GM23338 (cell line): ENCODE data around the gene YBX1. TPM values are rescaled to one million over a fixed set of nuclear protein-coding genes. Genes with fewer than 3 reads are reported as not detected.
"Not testable (repeated sequence)": the region's sequence is repeated elsewhere in the genome, so short reads cannot be mapped to it uniquely, and the experiment has no call there.

Experiments
- ATAC-seq: fragments of 200-7000 bp; cut with Tn5 transposase; 3 replicates; pipeline ENCODE4 v1.9.1; 2020
- DNase-seq: peaks from one replicate; pipeline ENCODE4 v3.0.0-alpha.2; 2015; ENCODE audit warnings: low spot score
- H2AFZ ChIP-seq: fragments of 200-600 bp; sonication (generic); 2 replicates; pipeline ENCODE4 v1.8.0; 2016; ENCODE audit warnings: antibody characterized with exemption, mild to moderate bottlenecking, moderate library complexity
- H3F3A ChIP-seq: fragments of 200-600 bp; sonication (generic); replicated peaks from 2 replicates; pipeline ENCODE4 v1.8.0; 2017; ENCODE audit warnings: antibody characterized with exemption, mixed run types, low read depth
- H3K27ac ChIP-seq: fragments of 200-600 bp; sonication (generic); 2 replicates; pipeline ENCODE4 v1.6.1; 2016; ENCODE audit warnings: low read depth
- H3K27me3 ChIP-seq: fragments of 200-600 bp; sonication (generic); 2 replicates; pipeline ENCODE4 v1.8.0; 2016; ENCODE audit warnings: mild to moderate bottlenecking, mixed run types, moderate library complexity; ENCODE audit not compliant: insufficient read depth
- H3K36me3 ChIP-seq: fragments of 200-600 bp; sonication (generic); 2 replicates; pipeline ENCODE4 v1.8.0; 2016; ENCODE audit warnings: mild to moderate bottlenecking; ENCODE audit not compliant: insufficient read depth
- H3K4me1 ChIP-seq: fragments of 200-600 bp; sonication (generic); 2 replicates; pipeline ENCODE4 v1.8.0; 2016; ENCODE audit warnings: mild to moderate bottlenecking, moderate library complexity; ENCODE audit not compliant: insufficient read depth
- H3K4me2 ChIP-seq: fragments of 200-600 bp; sonication (generic); 2 replicates; pipeline ENCODE4 v1.7.1; 2017; ENCODE audit warnings: mixed run types
- H3K4me3 ChIP-seq: fragments of 200-600 bp; sonication (generic); 2 replicates; pipeline ENCODE4 v1.6.1; 2016; ENCODE audit warnings: mixed run types
- H3K79me2 ChIP-seq: fragments of 200-600 bp; sonication (generic); replicated peaks from 2 replicates; pipeline ENCODE4 v1.8.0; 2017; ENCODE audit warnings: mild to moderate bottlenecking; ENCODE audit not compliant: insufficient read depth
- H3K9me2 ChIP-seq: fragments of 200-600 bp; sonication (generic); 2 replicates; pipeline ENCODE4 v1.8.0; 2017; ENCODE audit not compliant: insufficient read depth
- H4K20me1 ChIP-seq: fragments of 200-600 bp; sonication (generic); replicated peaks from 2 replicates; pipeline ENCODE4 v1.8.0; 2017; ENCODE audit warnings: mild to moderate bottlenecking; ENCODE audit not compliant: insufficient read depth
- H3K27ac Mint-ChIP-seq: 2 replicates; pipeline ENCODE4 v1.8.0; 2020; ENCODE audit warnings: inconsistent platforms, mild to moderate bottlenecking, moderate library complexity, mixed read lengths
- H3K27me3 Mint-ChIP-seq: 3 replicates; pipeline ENCODE4 v1.8.0; 2022; ENCODE audit warnings: low read depth, mild to moderate bottlenecking, moderate library complexity, mixed read lengths, inconsistent platforms; ENCODE audit not compliant: insufficient read depth, poor library complexity
- H3K36me3 Mint-ChIP-seq: 3 replicates; pipeline ENCODE4 v1.8.0; 2021; ENCODE audit warnings: low read depth, mild to moderate bottlenecking, inconsistent platforms, moderate library complexity, mixed read lengths
- H3K4me1 Mint-ChIP-seq: 3 replicates; pipeline ENCODE4 v1.8.0; 2020; ENCODE audit warnings: mild to moderate bottlenecking, inconsistent platforms, mixed read lengths
- H3K4me3 Mint-ChIP-seq: 3 replicates; pipeline ENCODE4 v1.8.0; 2021; ENCODE audit warnings: moderate library complexity, mild to moderate bottlenecking, inconsistent platforms, mixed read lengths
- H3K9me3 Mint-ChIP-seq: 3 replicates; pipeline ENCODE4 v1.8.0; 2020; ENCODE audit warnings: moderate library complexity, mild to moderate bottlenecking, inconsistent platforms, mixed read lengths
- CREB1 ChIP-seq: fragments of 250-450 bp; sonication (Bioruptor Pico); IDR thresholded peaks from 2 replicates; pipeline ENCODE4 v1.5.0; 2020; ENCODE audit warnings: low read depth, mild to moderate bottlenecking, moderate library complexity
- CTCF ChIP-seq, 2 experiments: fragments of 200-600 bp in 1 of 2; sonication (generic) in 1 of 2; conservative IDR thresholded peaks; 2 replicates each; pipeline versions ENCODE4 v1.5.1 to v1.6.1; 2016 to 2017; ENCODE audit warnings: antibody characterized with exemption in 2 of 2, low read depth in 2 of 2, mild to moderate bottlenecking in 2 of 2, moderate library complexity in 1 of 2
- ETS1 ChIP-seq: IDR thresholded peaks from 2 replicates; pipeline ENCODE4 v1.6.1; 2016; ENCODE audit warnings: antibody characterized with exemption
- NANOG ChIP-seq: IDR thresholded peaks from 2 replicates; pipeline ENCODE4 v1.6.1; 2016; ENCODE audit warnings: antibody characterized with exemption, borderline replicate concordance
- POLR2AphosphoS5 ChIP-seq: IDR thresholded peaks from 2 replicates; pipeline ENCODE4 v1.6.1; 2016; ENCODE audit warnings: antibody characterized with exemption, low read depth
- polyA plus RNA-seq: library from polyadenylated mRNA; unstranded; fragments of >200 nt; fragmentation: Nextera tagmentation; extraction: Ambion mirVana; gene quantifications from 2 replicates; pipeline ENCODE4 v1.2.1, GENCODE V29; 2016
- total RNA-seq: library from RNA; depleted of rRNA; stranded (reverse); fragments of >200 nt; shearing (Covaris generic); gene quantifications from 2 replicates; pipeline ENCODE4 v1.2.3, GENCODE V29; 2014

Gene YBX1
- total and polyA plus RNA-seq, 2 experiments from 2014 or later: 1,282 to 1,441 TPM

GRCh38 chr1:42680921-42681683, 1.1 kb upstream of the YBX1 start:
- H3K27me3 ChIP-seq: no peaks in the 10 kb centered on the region
- TF ChIP-seq CTCF (conservative IDR thresholded peaks at IDR 0.05; ENCODE audit: low read depth in 2 of 2) (no peak), CREB1 (no peak)
- H4K20me1 ChIP-seq: peaks cover 30% of the 10 kb centered on the region
- H3K27ac ChIP-seq: peak overlapping the region; percentile 84; the same call in 1 of the 2 replicates
- Mint-ChIP-seq H3K9me3 (peaks cover 3% of the 10 kb centered on the region; the same call in 2 of the 3 replicates), H3K36me3 (peaks cover 33% of the 10 kb centered on the region), H3K4me1 (peaks cover 25% of the 10 kb centered on the region), H3K27me3 (peaks cover 12% of the 10 kb centered on the region), H3K4me3 (peak overlapping the region; percentile 94), H3K27ac (peak overlapping the region; percentile 98)
- peaks cover 9% of the 10 kb centered on the region for H3K36me3 ChIP-seq
- ATAC-seq (no peak), DNase-seq (peak; percentile 51)
- H3K4me3 ChIP-seq: peak overlapping the region; percentile 85
- peaks cover 23% of the 10 kb centered on the region for H3K4me1 ChIP-seq
- H2AFZ ChIP-seq: peak overlapping the region; percentile 30
- no peaks in the 10 kb centered on the region for H3K9me2 ChIP-seq
- H3K4me2 ChIP-seq: peak overlapping the region; percentile 98
- H3K79me2 ChIP-seq: peaks cover 48% of the 10 kb centered on the region
- H3F3A ChIP-seq: 0 out of 2 replicates have a peak, but pooled peaks cover 3% of the 10 kb centered on the region

GRCh38 chr1:42682484-42682738, 193 bp downstream of the YBX1 start:
- not testable (repeated sequence) for DNase-seq, H2AFZ ChIP-seq, H3K4me2 ChIP-seq, H3K27me3 ChIP-seq, H3F3A ChIP-seq, H3K27ac ChIP-seq, ATAC-seq, H3K9me3 Mint-ChIP-seq, H3K9me2 ChIP-seq
- Histone ChIP-seq H3K79me2 (peaks cover 61% of the 10 kb centered on the region), H4K20me1 (peaks cover 44% of the 10 kb centered on the region), H3K36me3 (peaks cover 11% of the 10 kb centered on the region), H3K4me1 (peaks cover 28% of the 10 kb centered on the region), H3K4me3 (peak overlapping the region; percentile 85; the same call in 1 of the 2 replicates)
- peaks cover 45% of the 10 kb centered on the region for H3K36me3 Mint-ChIP-seq
- peak overlapping the region; percentile 94 for H3K4me3 Mint-ChIP-seq
- peaks cover 12% of the 10 kb centered on the region for H3K27me3 Mint-ChIP-seq
- peaks cover 36% of the 10 kb centered on the region for H3K4me1 Mint-ChIP-seq
- peak overlapping the region; percentile 98 for H3K27ac Mint-ChIP-seq

GRCh38 chr1:42682739-42683531, 717 bp downstream of the YBX1 start:
- ATAC-seq: peak; percentile 11
- Histone ChIP-seq H3F3A (0 out of 2 replicates have a peak, but pooled peaks cover under 1% of the 10 kb centered on the region), H3K36me3 (peaks cover 11% of the 10 kb centered on the region), H3K79me2 (peaks cover 67% of the 10 kb centered on the region), H3K27ac (peak overlapping the region; percentile 60; the same call in 1 of the 2 replicates), H3K27me3 (no peaks in the 10 kb centered on the region), H3K4me1 (peaks cover 33% of the 10 kb centered on the region), H3K4me2 (peak overlapping the region; percentile 92), H4K20me1 (peaks cover 49% of the 10 kb centered on the region), H3K4me3 (peak overlapping the region; percentile 85), H2AFZ (no peak overlapping the region), H3K9me2 (no peaks in the 10 kb centered on the region)
- peaks cover 41% of the 10 kb centered on the region for H3K4me1 Mint-ChIP-seq
- H3K27me3 Mint-ChIP-seq: peaks cover 12% of the 10 kb centered on the region
- peaks cover 3% of the 10 kb centered on the region; the same call in 2 of the 3 replicates for H3K9me3 Mint-ChIP-seq
- H3K4me3 Mint-ChIP-seq: peak overlapping the region; percentile 95
- peaks cover 50% of the 10 kb centered on the region for H3K36me3 Mint-ChIP-seq
- H3K27ac Mint-ChIP-seq: peak overlapping the region; percentile 89
- peak; percentile 57 for DNase-seq
- no peak for TF ChIP-seq CTCF (conservative IDR thresholded peaks at IDR 0.05; ENCODE audit: low read depth in 2 of 2)
- TF ChIP-seq NANOG: no peak
- TF ChIP-seq ETS1: no peak
- TF ChIP-seq POLR2AphosphoS5: peak; percentile 47
